ENCODE results near the gene DIP2C. TPM values are rescaled to one million over a fixed set of nuclear protein-coding genes. Genes with fewer than 3 reads are reported as not detected.
A peak's percentile ranks its signal among the peaks of the same experiment; 100 is the strongest.

The DIP2C gene
- total RNA-seq, 4 donors from 2014 or later, result 10.5 to 40.5 (median 19.5) TPM

GRCh38 chr10:317271-317769 is 372.1 kb downstream of the DIP2C start:
- TF ChIP-seq CTCF (IDR thresholded peaks at IDR 0.05) (no peak), POLR2A (IDR thresholded peaks at IDR 0.05) (no peak)
- Histone ChIP-seq H3K4me1 (no peaks in the 10 kb centered on the region), H3K27me3 (no peaks in the 10 kb centered on the region), H3K36me3 (no peaks in the 10 kb centered on the region), H3K4me3 (no peak overlapping the region), H3K9me3 (no peaks in the 10 kb centered on the region), H3K27ac (no peak overlapping the region)
- peak in 1 of 2 donors; percentile 36 for DNase-seq
- intact Hi-C loops (cut with DNase I; ENCODE audit: low total_unique reads), result no loop called here

GRCh38 chr10:316390-316789 is 373.1 kb downstream of the DIP2C start:
- no peaks in the 10 kb centered on the region for H3K36me3 ChIP-seq

GRCh38 chr10:314871-315270 is 374.6 kb downstream of the DIP2C start:
- TF ChIP-seq POLR2A (IDR thresholded peaks at IDR 0.05), result no peak
- TF ChIP-seq CTCF (IDR thresholded peaks at IDR 0.05), result no peak
- no peaks in the 10 kb centered on the region for H3K4me1 ChIP-seq
- H3K27me3 ChIP-seq, result no peaks in the 10 kb centered on the region
- no peaks in the 10 kb centered on the region for H3K36me3 ChIP-seq
- no peak overlapping the region for H3K4me3 ChIP-seq
- intact Hi-C loops (cut with DNase I; ENCODE audit: low total_unique reads), result no loop called here
- H3K9me3 ChIP-seq, result no peaks in the 10 kb centered on the region
- no peak for DNase-seq
- H3K27ac ChIP-seq, result no peak overlapping the region

More at GRCh38 chr10:316390-316789, 373.1 kb downstream of the DIP2C start:
- intact Hi-C loops (cut with DNase I; ENCODE audit: low total_unique reads), result no loop called here
- Histone ChIP-seq H3K4me1 (no peaks in the 10 kb centered on the region), H3K27ac (no peak overlapping the region), H3K9me3 (no peaks in the 10 kb centered on the region), H3K4me3 (no peak overlapping the region), H3K27me3 (no peaks in the 10 kb centered on the region)
- TF ChIP-seq POLR2A (IDR thresholded peaks at IDR 0.05) (no peak), CTCF (IDR thresholded peaks at IDR 0.05) (no peak)
- no peak for DNase-seq

GRCh38 chr10:314381-314780 is 375.1 kb downstream of the DIP2C start:
- H3K36me3 ChIP-seq, result no peaks in the 10 kb centered on the region
- intact Hi-C loops (cut with DNase I; ENCODE audit: low total_unique reads), result no loop called here
- no peak for TF ChIP-seq POLR2A (IDR thresholded peaks at IDR 0.05)
- TF ChIP-seq CTCF (IDR thresholded peaks at IDR 0.05), result no peak

GRCh38 chr10:311901-312665 is 377.4 kb downstream of the DIP2C start:
- DNase-seq, result no peak
- H3K27ac ChIP-seq, result no peak overlapping the region
- H3K36me3 ChIP-seq, result no peaks in the 10 kb centered on the region
- TF ChIP-seq CTCF (IDR thresholded peaks at IDR 0.05) (no peak), POLR2A (IDR thresholded peaks at IDR 0.05) (no peak)
- H3K4me1 ChIP-seq, result no peaks in the 10 kb centered on the region
- no peaks in the 10 kb centered on the region for H3K9me3 ChIP-seq
- intact Hi-C loops (cut with DNase I; ENCODE audit: low total_unique reads), result no loop called here
- no peaks in the 10 kb centered on the region for H3K27me3 ChIP-seq
- no peak overlapping the region for H3K4me3 ChIP-seq

More at GRCh38 chr10:314381-314780, 375.1 kb downstream of the DIP2C start:
- no peak for DNase-seq
- no peaks in the 10 kb centered on the region for H3K27me3 ChIP-seq
- no peaks in the 10 kb centered on the region for H3K4me1 ChIP-seq
- no peak overlapping the region for H3K27ac ChIP-seq
- no peak overlapping the region for H3K4me3 ChIP-seq
- H3K9me3 ChIP-seq, result no peaks in the 10 kb centered on the region
